HG03103 (cell line): ENCODE measurements around the gene NR4A3.

Experiments
- ATAC-seq: cut with Tn5 transposase; IDR thresholded peaks from one replicate; pipeline ENCODE4 v1.9.1; 2021; ENCODE audit warnings: low read depth; ENCODE audit not compliant: unreplicated experiment

The NR4A3 gene

GRCh38 chr9:99867536-99867935 is 45.9 kb downstream of the NR4A3 start:
- no peak for ATAC-seq

- peak; percentile 59 for ATAC-seq
Observed at GRCh38 chr9:99867968-99868367, 46.3 kb downstream of the NR4A3 start.

- ATAC-seq = peak; percentile 77
Observed at GRCh38 chr9:99868845-99869244, 47.2 kb downstream of the NR4A3 start.

- no peak for ATAC-seq
Observed at GRCh38 chr9:99870126-99870525, 48.4 kb downstream of the NR4A3 start.

- no peak for ATAC-seq
Observed at GRCh38 chr9:99873531-99873930, 51.8 kb downstream of the NR4A3 start.

- ATAC-seq = no peak
Observed at GRCh38 chr9:99873943-99874584, 52.4 kb downstream of the NR4A3 start.

- no peak for ATAC-seq
Observed at GRCh38 chr9:99876190-99876589, 54.5 kb downstream of the NR4A3 start.

GRCh38 chr9:99878651-99879050 is 57.0 kb downstream of the NR4A3 start:
- ATAC-seq = no peak

- ATAC-seq = no peak
Observed at GRCh38 chr9:99881769-99882168, 60.1 kb downstream of the NR4A3 start.

- ATAC-seq = no peak
Observed at GRCh38 chr9:99885747-99886146, 64.1 kb downstream of the NR4A3 start.

- ATAC-seq = no peak
Observed at GRCh38 chr9:99889120-99889519, 67.4 kb downstream of the NR4A3 start.

GRCh38 chr9:99894826-99895225 is 73.1 kb downstream of the NR4A3 start:
- ATAC-seq = no peak

- ATAC-seq = no peak
Observed at GRCh38 chr9:99895510-99895909, 73.8 kb downstream of the NR4A3 start.

GRCh38 chr9:99896119-99896518 is 74.4 kb downstream of the NR4A3 start:
- ATAC-seq = no peak

GRCh38 chr9:99903393-99903792 is 81.7 kb downstream of the NR4A3 start:
- ATAC-seq = no peak

GRCh38 chr9:99905833-99906402 is 84.2 kb downstream of the NR4A3 start:
- ATAC-seq = no peak

- ATAC-seq = peak; percentile 80
Observed at GRCh38 chr9:99906403-99907207, 84.9 kb downstream of the NR4A3 start, which contains the start of gene STX17. Gene STX17 (plus strand): TSS chr9:99906654. CDS start chr9:99915240, 8,586 bp downstream.

GRCh38 chr9:99907208-99907532 is 85.5 kb downstream of the NR4A3 start:
- ATAC-seq = peak; percentile 5

GRCh38 chr9:99911600-99911999 is 89.9 kb downstream of the NR4A3 start:
- ATAC-seq = no peak
